Activated CD4-positive, alpha-beta memory T cell treated with anti-CD3 and anti-CD28 coated beads for 36 hours (primary cell): ENCODE measurements around the gene ZC3H7B. TPM values are rescaled to one million over a fixed set of nuclear protein-coding genes. Genes with fewer than 3 reads are reported as not detected.
A peak's percentile ranks its signal among the peaks of the same experiment; 100 is the strongest.
"Not testable (repeated sequence)": the region's sequence is repeated elsewhere in the genome, so short reads cannot be mapped to it uniquely, and the experiment has no call there.

Source experiments
- CTCF ChIA-PET: fragments of 350-600 bp; sonication (Branson Sonifier 250); formaldehyde crosslinking; loops from one replicate; lab custom pipeline; 2021; ENCODE audit warnings: antibody characterized with exemption, inconsistent platforms; lab: Charles Lee
- POLR2A ChIA-PET: fragments of 350-600 bp; sonication (Branson Sonifier 250); formaldehyde crosslinking; loops from one replicate; lab custom pipeline; 2021; ENCODE audit warnings: antibody characterized with exemption; lab: Charles Lee
- DNase-seq: peaks from one replicate; pipeline ENCODE4 v3.0.0-alpha.2; 2020
- H3K27ac Mint-ChIP-seq: one replicate; pipeline ENCODE4 v1.8.0; 2021; ENCODE audit warnings: mixed read lengths
- H3K27me3 Mint-ChIP-seq: one replicate; pipeline ENCODE4 v1.8.0; 2021; ENCODE audit warnings: mixed read lengths
- H3K36me3 Mint-ChIP-seq: one replicate; pipeline ENCODE4 v1.8.0; 2021; ENCODE audit warnings: mixed read lengths
- H3K4me1 Mint-ChIP-seq: one replicate; pipeline ENCODE4 v1.8.0; 2021; ENCODE audit warnings: low read depth, mixed read lengths
- H3K4me3 Mint-ChIP-seq: one replicate; pipeline ENCODE4 v1.8.0; 2021; ENCODE audit warnings: mild to moderate bottlenecking, mixed read lengths
- H3K9me3 Mint-ChIP-seq: one replicate; pipeline ENCODE4 v1.8.0; 2021; ENCODE audit warnings: mixed read lengths
- intact Hi-C: fragments of 100-400 bp; cut with micrococcal nuclease; formaldehyde crosslinking; loops from one replicate; pipeline ENCODE4 v1.15.1; 2023
- microRNA-seq: library from miRNA; unstranded; fragments of <30 nt; microRNA quantifications from one replicate; pipeline ENCODE4 v1.2.0, GENCODE V29; 2022; ENCODE audit warnings: borderline number of aligned reads, borderline microRNAs expressed, borderline replicate concordance
- total RNA-seq, 2 experiments: library from RNA; stranded (reverse); gene quantifications; one replicate each; pipeline ENCODE4 v1.2.3, GENCODE V29; 2021

ZC3H7B gene
- total RNA-seq, 2 experiments from 2014 or later: 37.7 to 39.3 TPM

DNA sequence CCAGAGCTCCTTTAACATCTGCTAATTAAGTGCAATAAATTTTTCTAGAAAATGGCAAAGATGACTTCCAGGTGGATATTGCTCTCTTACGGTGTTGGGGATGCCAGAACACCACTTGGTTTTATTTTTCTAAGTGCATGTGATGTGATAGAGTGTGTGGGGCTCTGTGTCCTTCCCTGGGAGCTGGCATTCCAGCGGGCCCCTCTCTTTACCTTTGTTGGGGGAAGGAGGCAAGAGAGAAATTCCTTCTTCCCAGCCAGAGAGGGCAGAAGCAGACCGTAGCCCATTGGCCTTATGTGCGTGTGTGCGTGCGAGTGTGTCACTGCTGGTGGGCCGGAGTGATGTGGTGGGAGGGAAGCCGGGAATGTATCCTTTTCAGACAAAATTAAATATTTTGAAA is 97.6 kb downstream of the ZC3H7B start:
- Mint-ChIP-seq H3K9me3 (no peaks in the 10 kb centered on the region), H3K27me3 (no peaks in the 10 kb centered on the region), H3K4me1 (peaks cover 4% of the 10 kb centered on the region), H3K36me3 (peaks cover 3% of the 10 kb centered on the region), H3K4me3 (no peak overlapping the region), H3K27ac (no peak overlapping the region)
- no peak for DNase-seq
- POLR2A ChIA-PET: no interaction called here
- CTCF ChIA-PET: interaction anchor here (1.0 to 8.8 kb wide), 3 partner anchors 102 to 128 kb away, joined by 3 to 113 read pairs (median 3); no protein-coding TSS in a partner anchor
- intact Hi-C loops: no loop called here

DNA sequence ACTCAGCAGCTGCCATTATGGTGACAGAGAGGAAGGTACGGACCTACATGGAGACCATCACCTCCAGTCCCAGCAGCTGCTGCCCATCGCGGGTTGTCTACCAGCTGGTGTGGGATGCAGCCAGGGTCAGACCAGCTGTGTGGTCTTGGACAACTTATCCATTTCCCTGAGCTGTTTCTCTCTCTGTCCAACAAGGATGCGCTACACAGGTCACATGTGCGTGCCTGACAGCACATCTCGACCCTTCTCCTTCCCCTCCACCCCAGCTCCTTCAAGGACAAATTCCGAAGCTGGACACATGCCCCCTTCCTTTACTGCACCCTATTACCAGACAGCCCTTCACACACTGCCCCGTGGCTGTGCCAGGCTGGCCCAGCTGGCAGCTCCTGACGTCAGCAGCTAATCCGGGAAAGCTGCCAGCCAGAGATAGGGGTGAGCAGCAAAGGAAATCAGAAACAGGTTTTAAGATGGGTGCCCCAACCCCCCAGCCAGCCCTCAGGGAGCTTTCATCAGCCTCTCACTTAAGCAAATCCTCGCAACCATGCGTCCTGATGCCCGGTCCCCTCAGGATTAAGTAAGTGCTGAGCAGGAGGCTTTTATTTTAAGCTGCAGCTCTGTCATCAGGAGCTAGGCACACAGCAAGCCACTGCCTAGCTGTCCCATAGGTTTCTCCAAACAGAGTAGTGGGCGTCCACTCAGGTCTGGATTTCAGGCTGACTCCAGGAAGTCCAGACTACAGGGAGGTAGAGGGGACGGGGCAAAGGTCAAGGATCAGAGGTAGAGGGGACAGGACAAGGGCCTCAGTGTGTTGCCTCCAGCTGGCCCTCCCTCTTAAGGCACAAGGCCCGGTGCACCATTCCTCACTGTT is 100.7 kb downstream of the ZC3H7B start:
- Mint-ChIP-seq H3K4me1 (peaks cover 17% of the 10 kb centered on the region), H3K27ac (no peak overlapping the region)
- CTCF ChIA-PET: interaction anchor here (0.7 to 8.8 kb wide), 10 partner anchors 21 to 265 kb away, joined by 3 to 113 read pairs (median 6); no protein-coding TSS in a partner anchor

DNA sequence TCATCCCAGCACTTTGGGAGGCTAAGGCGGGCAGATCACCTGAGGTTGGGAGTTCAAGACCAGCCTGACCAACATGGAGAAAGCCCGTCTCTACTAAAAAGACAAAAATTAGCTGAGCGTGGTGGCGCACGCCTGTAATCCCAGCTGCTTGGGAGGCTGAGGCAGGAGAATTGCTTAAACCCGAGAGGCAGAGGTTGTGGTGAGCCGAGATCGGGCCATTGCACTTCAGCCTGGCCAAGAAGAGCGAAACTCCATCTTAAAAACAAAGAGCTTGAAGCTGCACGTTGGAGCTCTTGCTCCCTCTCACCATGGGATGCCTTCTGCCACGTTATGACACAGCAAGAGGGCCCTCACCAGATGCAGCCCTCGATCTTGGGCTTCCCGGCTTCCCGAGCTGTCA is 101.5 kb downstream of the ZC3H7B start:
- not testable (repeated sequence) for H3K27ac Mint-ChIP-seq, H3K27me3 Mint-ChIP-seq, DNase-seq, H3K4me3 Mint-ChIP-seq, H3K36me3 Mint-ChIP-seq, H3K9me3 Mint-ChIP-seq
- intact Hi-C loops: loop anchor here (1.0 to 2.0 kb wide), 2 partner anchors 66 to 114 kb away; partner anchors contain the start of gene ACO2
- H3K4me1 Mint-ChIP-seq: peaks cover 17% of the 10 kb centered on the region
- POLR2A ChIA-PET: interaction anchor here (1.2 kb wide), 1 partner anchor 66 kb away, joined by 3 read pairs; the partner anchor contains the start of gene PHF5A
- CTCF ChIA-PET: interaction anchor here (0.7 to 8.8 kb wide), 12 partner anchors 23 to 264 kb away, joined by 3 to 113 read pairs (median 5); no protein-coding TSS in a partner anchor

More for the DNA sequence above, 100.7 kb downstream of the ZC3H7B start:
- Mint-ChIP-seq H3K4me3 (no peak overlapping the region), H3K36me3 (no peaks in the 10 kb centered on the region), H3K9me3 (no peaks in the 10 kb centered on the region), H3K27me3 (no peaks in the 10 kb centered on the region)
- intact Hi-C loops: loop anchor here (2.0 kb wide), 1 partner anchor 115 kb away; no protein-coding TSS in a partner anchor
- POLR2A ChIA-PET: interaction anchor here (1.2 kb wide), 1 partner anchor 66 kb away, joined by 3 read pairs; the partner anchor contains the start of gene PHF5A
- no peak for DNase-seq

DNA sequence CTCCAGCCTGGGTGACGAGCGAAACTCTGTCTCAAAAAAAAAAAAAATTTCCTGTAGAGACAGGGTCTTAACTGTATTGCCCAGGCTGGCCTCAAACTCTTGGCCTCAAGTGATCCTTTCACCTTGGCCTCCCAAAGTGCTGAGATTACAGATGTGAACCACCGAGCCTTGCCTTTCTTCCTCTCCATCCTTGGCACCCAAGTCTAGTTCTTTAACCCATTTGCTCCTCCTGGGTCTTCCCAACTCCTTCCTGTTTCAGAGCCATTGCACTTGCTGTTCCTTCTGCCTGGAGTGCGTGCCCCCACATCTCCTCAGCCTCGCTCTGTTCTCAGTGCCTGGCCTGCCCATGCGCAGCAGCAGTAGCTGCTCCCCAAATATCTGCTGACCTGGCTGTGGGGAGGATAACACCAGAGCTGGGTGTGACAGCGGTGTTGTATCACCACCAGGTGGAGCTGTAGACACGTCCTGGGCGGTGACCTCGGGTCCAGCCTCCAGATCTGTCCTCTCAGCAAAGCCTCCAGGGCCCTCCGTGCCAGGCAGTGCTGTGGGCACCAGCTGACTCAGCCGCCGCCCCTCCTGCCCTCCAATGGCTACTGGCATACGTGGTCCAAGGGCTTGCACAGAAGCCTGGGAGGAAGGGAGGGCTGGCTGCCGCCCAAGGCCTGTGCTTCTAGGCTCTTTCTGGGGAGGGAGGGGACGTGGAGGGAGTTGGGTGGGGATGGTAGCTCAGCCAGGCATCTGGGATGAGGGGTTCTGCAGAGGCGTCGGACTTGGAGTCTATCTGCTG is 102.4 kb downstream of the ZC3H7B start:
- H3K9me3 Mint-ChIP-seq: no peaks in the 10 kb centered on the region
- no peaks in the 10 kb centered on the region for H3K36me3 Mint-ChIP-seq
- intact Hi-C loops: loop anchor here (1.0 to 2.0 kb wide), 3 partner anchors 41 to 113 kb away; partner anchors contain the start of gene ACO2
- no peaks in the 10 kb centered on the region for H3K27me3 Mint-ChIP-seq
- DNase-seq: peak; percentile 92
- ChIA-PET CTCF (interaction anchor here (0.6 to 8.8 kb wide), 44 partner anchors 10 to 233 kb away, joined by 3 to 113 read pairs (median 5); partner anchors contain the start of genes ACO2, PHF5A, POLR3H and TEF), POLR2A (interaction anchor here (0.5 to 2.7 kb wide), 7 partner anchors 43 to 121 kb away, joined by 3 to 8 read pairs (median 3); partner anchors contain the start of genes PHF5A and TOB2)
- H3K4me3 Mint-ChIP-seq: no peak overlapping the region
- H3K27ac Mint-ChIP-seq: no peak overlapping the region
- H3K4me1 Mint-ChIP-seq: peaks cover 17% of the 10 kb centered on the region

GRCh38 chr22:41405588-41405987 is 104.3 kb downstream of the ZC3H7B start:
- Mint-ChIP-seq H3K4me1 (peaks cover 17% of the 10 kb centered on the region), H3K27ac (peak overlapping the region; percentile 77), H3K36me3 (no peaks in the 10 kb centered on the region), H3K4me3 (peak overlapping the region; percentile 40), H3K9me3 (no peaks in the 10 kb centered on the region), H3K27me3 (no peaks in the 10 kb centered on the region)
- ChIA-PET CTCF (interaction anchor here (5.8 to 8.8 kb wide), 3 partner anchors 95 to 121 kb away, joined by 68 to 113 read pairs (median 99); no protein-coding TSS in a partner anchor), POLR2A (interaction anchor here (0.7 to 2.7 kb wide), 3 partner anchors 41 to 118 kb away, joined by 4 to 8 read pairs (median 7); partner anchors contain the start of genes PHF5A and TOB2)
- intact Hi-C loops: loop anchor here (2.0 kb wide), 1 partner anchor 39 kb away; no protein-coding TSS in a partner anchor
- DNase-seq: peak; percentile 65

GRCh38 chr22:41406410-41406809 is 105.1 kb downstream of the ZC3H7B start:
- DNase-seq: no peak
- Mint-ChIP-seq H3K9me3 (no peaks in the 10 kb centered on the region), H3K4me1 (peaks cover 21% of the 10 kb centered on the region), H3K36me3 (no peaks in the 10 kb centered on the region), H3K27ac (no peak overlapping the region), H3K4me3 (no peak overlapping the region), H3K27me3 (no peaks in the 10 kb centered on the region)
- intact Hi-C loops: no loop called here
- ChIA-PET CTCF (interaction anchor here (1.1 to 1.5 kb wide), 2 partner anchors 111 to 121 kb away, joined by 3 to 5 read pairs; no protein-coding TSS in a partner anchor), POLR2A (no interaction called here)

GRCh38 chr22:41407433-41407832 is 106.1 kb downstream of the ZC3H7B start:
- no peak for DNase-seq
- Mint-ChIP-seq H3K4me3 (no peak overlapping the region), H3K27me3 (no peaks in the 10 kb centered on the region), H3K27ac (no peak overlapping the region), H3K9me3 (no peaks in the 10 kb centered on the region), H3K36me3 (no peaks in the 10 kb centered on the region), H3K4me1 (peaks cover 28% of the 10 kb centered on the region)
- ChIA-PET POLR2A (no interaction called here), CTCF (interaction anchor here (1.1 to 1.5 kb wide), 2 partner anchors 110 to 119 kb away, joined by 3 to 5 read pairs; no protein-coding TSS in a partner anchor)
- intact Hi-C loops: no loop called here

- H3K4me3 Mint-ChIP-seq: no peak overlapping the region
- intact Hi-C loops: no loop called here
- DNase-seq: no peak
- H3K27me3 Mint-ChIP-seq: no peaks in the 10 kb centered on the region
- H3K4me1 Mint-ChIP-seq: peaks cover 28% of the 10 kb centered on the region
- ChIA-PET CTCF (interaction anchor here (1.0 to 1.2 kb wide), 2 partner anchors 19 to 109 kb away, joined by 3 to 4 read pairs; no protein-coding TSS in a partner anchor), POLR2A (no interaction called here)
- H3K36me3 Mint-ChIP-seq: peaks cover 4% of the 10 kb centered on the region
- no peak overlapping the region for H3K27ac Mint-ChIP-seq
- no peaks in the 10 kb centered on the region for H3K9me3 Mint-ChIP-seq
Observed at GRCh38 chr22:41408665-41409064, 107.3 kb downstream of the ZC3H7B start.

Small RNA genes within 50 kb of the gene (microRNA-seq; reads per million reads assigned to microRNA genes)
- not detected for gene MIR6889

Other genes starting within 250 kb of the ZC3H7B start
- gene EP300, start 208.9 kb upstream of the ZC3H7B start, total RNA-seq: 10 to 100 TPM; 35.6 to 39.9 TPM
- 10 to 100 TPM; 27.3 to 31.0 TPM for gene L3MBTL2, start 96.2 kb upstream of the ZC3H7B start, total RNA-seq
- under 1 TPM; 0.12 to 0.21 TPM for gene CHADL, start 60.6 kb upstream of the ZC3H7B start, total RNA-seq
- gene RANGAP1, start 15.3 kb upstream of the ZC3H7B start, total RNA-seq: 100 to 1,000 TPM; 154 to 156 TPM
- 1 to 10 TPM; 1.4 to 1.6 TPM for gene TEF, start 80.4 kb downstream of the ZC3H7B start, total RNA-seq
- 10 to 100 TPM; 34.2 TPM for gene TOB2, start 145.3 kb downstream of the ZC3H7B start, total RNA-seq
- gene PHF5A, start 167.2 kb downstream of the ZC3H7B start, total RNA-seq: 10 to 100 TPM; 55.4 to 60.0 TPM
- gene ACO2, start 167.6 kb downstream of the ZC3H7B start, total RNA-seq: 100 to 1,000 TPM; 103 to 105 TPM
- 10 to 100 TPM; 23.3 to 23.8 TPM for gene POLR3H, start 242.9 kb downstream of the ZC3H7B start, total RNA-seq